ENCODE measurements around the gene LIN54. TPM values are rescaled to one million over a fixed set of nuclear protein-coding genes. Genes with fewer than 3 reads are reported as not detected.

The LIN54 gene
- total RNA-seq, 1 experiment from 2014 or later, result 12.7 TPM

DNA sequence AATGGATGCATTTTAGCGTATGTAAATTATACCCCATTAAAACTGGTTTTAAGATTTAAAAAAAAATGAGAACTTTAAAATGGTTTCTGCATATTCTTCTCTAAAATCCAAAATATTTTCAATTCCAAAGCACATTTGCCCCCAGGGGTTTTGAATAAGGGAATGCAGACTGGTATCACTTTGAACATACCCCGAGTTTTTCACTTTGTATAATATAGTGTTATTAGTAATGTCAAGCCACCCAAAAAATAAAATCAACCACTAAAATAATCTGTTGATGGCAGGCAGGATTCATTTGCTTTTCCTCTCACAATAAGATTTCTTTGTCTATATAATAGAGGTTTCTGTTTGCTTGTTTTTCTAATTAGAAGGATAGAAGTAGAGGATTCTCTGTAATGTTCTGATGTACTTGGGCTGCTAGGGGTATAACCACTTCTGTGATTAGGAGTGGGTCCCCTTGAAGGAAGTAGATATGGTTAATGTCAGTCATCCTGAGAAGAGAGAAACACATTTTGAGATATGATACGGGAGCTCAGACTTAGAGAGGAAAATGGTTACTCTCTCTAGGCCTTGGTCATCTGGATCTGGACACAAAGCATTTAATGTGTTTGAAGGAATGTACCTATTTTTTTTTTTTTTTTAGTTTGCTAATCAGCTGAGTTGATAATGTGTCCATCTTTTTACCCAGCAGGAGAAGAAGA lies 9.3 kb upstream of the LIN54 start:
- DNase-seq (ENCODE audit: low spot score) (no peak), ATAC-seq (no peak)
- H3K4me1 Mint-ChIP-seq, result no peaks in the 10 kb centered on the region
- H3K27me3 Mint-ChIP-seq (ENCODE audit: low read depth), result peaks cover 17% of the 10 kb centered on the region
- H3K27ac Mint-ChIP-seq, result no peak overlapping the region
- TF ChIP-seq PRRX2 (CRISPR knock-in tag; IDR thresholded peaks at IDR 0.05) (no peak), RELA (CRISPR knock-in tag; IDR thresholded peaks at IDR 0.05; ENCODE audit: borderline replicate concordance) (no peak), ELF4 (CRISPR knock-in tag; IDR thresholded peaks at IDR 0.05; ENCODE audit: low read depth) (no peak), EMX1 (CRISPR knock-in tag; IDR thresholded peaks at IDR 0.05) (no peak), ZNF396 (CRISPR knock-in tag; IDR thresholded peaks at IDR 0.05; ENCODE audit: borderline replicate concordance) (no peak), ZBTB21 (CRISPR knock-in tag; IDR thresholded peaks at IDR 0.05; ENCODE audit: borderline replicate concordance) (no peak), SOX15 (CRISPR knock-in tag; IDR thresholded peaks at IDR 0.05) (no peak), FOXJ3 (CRISPR knock-in tag; IDR thresholded peaks at IDR 0.05; ENCODE audit: borderline replicate concordance) (no peak), ATF1 (CRISPR knock-in tag; IDR thresholded peaks at IDR 0.05) (no peak), GRHL2 (CRISPR knock-in tag; IDR thresholded peaks at IDR 0.05; ENCODE audit: insufficient replicate concordance, severe bottlenecking) (no peak), CREB1 (CRISPR knock-in tag; IDR thresholded peaks at IDR 0.05) (no peak), FOXP4 (CRISPR knock-in tag; IDR thresholded peaks at IDR 0.05) (no peak)
- TF ChIP-seq, protein P1, sequence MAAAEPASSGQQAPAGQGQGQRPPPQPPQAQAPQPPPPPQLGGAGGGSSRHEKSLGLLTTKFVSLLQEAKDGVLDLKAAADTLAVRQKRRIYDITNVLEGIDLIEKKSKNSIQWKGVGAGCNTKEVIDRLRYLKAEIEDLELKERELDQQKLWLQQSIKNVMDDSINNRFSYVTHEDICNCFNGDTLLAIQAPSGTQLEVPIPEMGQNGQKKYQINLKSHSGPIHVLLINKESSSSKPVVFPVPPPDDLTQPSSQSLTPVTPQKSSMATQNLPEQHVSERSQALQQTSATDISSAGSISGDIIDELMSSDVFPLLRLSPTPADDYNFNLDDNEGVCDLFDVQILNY (CRISPR knock-in tag; IDR thresholded peaks at IDR 0.05), result no peak
- TF ChIP-seq, protein P2, sequence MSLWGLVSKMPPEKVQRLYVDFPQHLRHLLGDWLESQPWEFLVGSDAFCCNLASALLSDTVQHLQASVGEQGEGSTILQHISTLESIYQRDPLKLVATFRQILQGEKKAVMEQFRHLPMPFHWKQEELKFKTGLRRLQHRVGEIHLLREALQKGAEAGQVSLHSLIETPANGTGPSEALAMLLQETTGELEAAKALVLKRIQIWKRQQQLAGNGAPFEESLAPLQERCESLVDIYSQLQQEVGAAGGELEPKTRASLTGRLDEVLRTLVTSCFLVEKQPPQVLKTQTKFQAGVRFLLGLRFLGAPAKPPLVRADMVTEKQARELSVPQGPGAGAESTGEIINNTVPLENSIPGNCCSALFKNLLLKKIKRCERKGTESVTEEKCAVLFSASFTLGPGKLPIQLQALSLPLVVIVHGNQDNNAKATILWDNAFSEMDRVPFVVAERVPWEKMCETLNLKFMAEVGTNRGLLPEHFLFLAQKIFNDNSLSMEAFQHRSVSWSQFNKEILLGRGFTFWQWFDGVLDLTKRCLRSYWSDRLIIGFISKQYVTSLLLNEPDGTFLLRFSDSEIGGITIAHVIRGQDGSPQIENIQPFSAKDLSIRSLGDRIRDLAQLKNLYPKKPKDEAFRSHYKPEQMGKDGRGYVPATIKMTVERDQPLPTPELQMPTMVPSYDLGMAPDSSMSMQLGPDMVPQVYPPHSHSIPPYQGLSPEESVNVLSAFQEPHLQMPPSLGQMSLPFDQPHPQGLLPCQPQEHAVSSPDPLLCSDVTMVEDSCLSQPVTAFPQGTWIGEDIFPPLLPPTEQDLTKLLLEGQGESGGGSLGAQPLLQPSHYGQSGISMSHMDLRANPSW (CRISPR knock-in tag; conservative IDR thresholded peaks at IDR 0.05; ENCODE audit: low read depth), result no peak
- no peak overlapping the region for H3K4me3 Mint-ChIP-seq
- H3K9me3 Mint-ChIP-seq, result peaks cover 8% of the 10 kb centered on the region
- H3K36me3 Mint-ChIP-seq, result peaks cover 2% of the 10 kb centered on the region
- ChIA-PET POLR2A (no interaction called here), CTCF (no interaction called here)

DNA sequence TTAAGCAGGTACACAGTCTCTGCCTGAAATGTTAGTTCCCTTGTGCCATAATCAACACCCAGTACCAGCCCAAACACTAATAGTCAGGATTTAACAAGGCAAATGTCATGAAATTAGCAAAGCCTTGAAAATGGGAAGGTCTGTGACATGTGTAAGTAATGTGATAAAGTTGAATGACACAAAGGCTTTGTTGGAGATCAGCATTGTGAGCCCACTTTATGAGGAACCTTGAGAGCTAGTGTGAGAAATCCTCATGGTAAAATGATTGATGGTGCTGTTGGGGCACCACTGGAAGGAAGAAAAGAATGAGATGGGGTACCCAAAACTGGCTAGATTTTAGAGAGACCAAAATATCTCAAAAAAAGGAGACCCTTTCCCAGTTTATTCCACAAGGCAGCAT lies 3.3 kb upstream of the LIN54 start:
- DNase-seq (ENCODE audit: low spot score), result no peak
- POLR2A ChIA-PET, result interaction anchor here (0.5 to 2.9 kb wide), 3 partner anchors 21 to 132 kb away, joined by 4 to 28 read pairs (median 4); partner anchors contain the start of gene COPS4
- CTCF ChIA-PET, result interaction anchor here (1.3 kb wide), 1 partner anchor 21 kb away, joined by 14 read pairs; the partner anchor contains the start of gene COPS4
- peaks cover 13% of the 10 kb centered on the region for H3K27me3 Mint-ChIP-seq (ENCODE audit: low read depth)
- no peaks in the 10 kb centered on the region for H3K36me3 Mint-ChIP-seq
- TF ChIP-seq ZNF396 (CRISPR knock-in tag; IDR thresholded peaks at IDR 0.05; ENCODE audit: borderline replicate concordance) (no peak), SOX15 (CRISPR knock-in tag; IDR thresholded peaks at IDR 0.05) (no peak), ZNF232 (CRISPR knock-in tag; IDR thresholded peaks at IDR 0.05) (no peak), ZBTB43 (CRISPR knock-in tag; IDR thresholded peaks at IDR 0.05) (no peak), TEAD1 (CRISPR knock-in tag; IDR thresholded peaks at IDR 0.05) (no peak), CREB1 (CRISPR knock-in tag; IDR thresholded peaks at IDR 0.05) (no peak), ZNF671 (CRISPR knock-in tag; IDR thresholded peaks at IDR 0.05) (no peak), GTF2I (CRISPR knock-in tag; conservative IDR thresholded peaks at IDR 0.05) (no peak)
- TF ChIP-seq, protein P3, sequence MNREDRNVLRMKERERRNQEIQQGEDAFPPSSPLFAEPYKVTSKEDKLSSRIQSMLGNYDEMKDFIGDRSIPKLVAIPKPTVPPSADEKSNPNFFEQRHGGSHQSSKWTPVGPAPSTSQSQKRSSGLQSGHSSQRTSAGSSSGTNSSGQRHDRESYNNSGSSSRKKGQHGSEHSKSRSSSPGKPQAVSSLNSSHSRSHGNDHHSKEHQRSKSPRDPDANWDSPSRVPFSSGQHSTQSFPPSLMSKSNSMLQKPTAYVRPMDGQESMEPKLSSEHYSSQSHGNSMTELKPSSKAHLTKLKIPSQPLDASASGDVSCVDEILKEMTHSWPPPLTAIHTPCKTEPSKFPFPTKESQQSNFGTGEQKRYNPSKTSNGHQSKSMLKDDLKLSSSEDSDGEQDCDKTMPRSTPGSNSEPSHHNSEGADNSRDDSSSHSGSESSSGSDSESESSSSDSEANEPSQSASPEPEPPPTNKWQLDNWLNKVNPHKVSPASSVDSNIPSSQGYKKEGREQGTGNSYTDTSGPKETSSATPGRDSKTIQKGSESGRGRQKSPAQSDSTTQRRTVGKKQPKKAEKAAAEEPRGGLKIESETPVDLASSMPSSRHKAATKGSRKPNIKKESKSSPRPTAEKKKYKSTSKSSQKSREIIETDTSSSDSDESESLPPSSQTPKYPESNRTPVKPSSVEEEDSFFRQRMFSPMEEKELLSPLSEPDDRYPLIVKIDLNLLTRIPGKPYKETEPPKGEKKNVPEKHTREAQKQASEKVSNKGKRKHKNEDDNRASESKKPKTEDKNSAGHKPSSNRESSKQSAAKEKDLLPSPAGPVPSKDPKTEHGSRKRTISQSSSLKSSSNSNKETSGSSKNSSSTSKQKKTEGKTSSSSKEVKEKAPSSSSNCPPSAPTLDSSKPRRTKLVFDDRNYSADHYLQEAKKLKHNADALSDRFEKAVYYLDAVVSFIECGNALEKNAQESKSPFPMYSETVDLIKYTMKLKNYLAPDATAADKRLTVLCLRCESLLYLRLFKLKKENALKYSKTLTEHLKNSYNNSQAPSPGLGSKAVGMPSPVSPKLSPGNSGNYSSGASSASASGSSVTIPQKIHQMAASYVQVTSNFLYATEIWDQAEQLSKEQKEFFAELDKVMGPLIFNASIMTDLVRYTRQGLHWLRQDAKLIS (CRISPR knock-in tag; IDR thresholded peaks at IDR 0.05; ENCODE audit: borderline replicate concordance), result no peak
- H3K4me1 Mint-ChIP-seq, result peaks cover 29% of the 10 kb centered on the region
- ATAC-seq, result no peak
- no peak overlapping the region for H3K27ac Mint-ChIP-seq
- H3K9me3 Mint-ChIP-seq, result no peaks in the 10 kb centered on the region
- H3K4me3 Mint-ChIP-seq, result peak overlapping the region; percentile 78
